NCI-H1417 (cell line): ENCODE data around the gene KDM4B.

Experiments
- DNase-seq, 3 experiments: peaks; one replicate each; lab custom pipeline; 2025; lab: John Stamatoyannopoulos, UW

KDM4B gene

DNA sequence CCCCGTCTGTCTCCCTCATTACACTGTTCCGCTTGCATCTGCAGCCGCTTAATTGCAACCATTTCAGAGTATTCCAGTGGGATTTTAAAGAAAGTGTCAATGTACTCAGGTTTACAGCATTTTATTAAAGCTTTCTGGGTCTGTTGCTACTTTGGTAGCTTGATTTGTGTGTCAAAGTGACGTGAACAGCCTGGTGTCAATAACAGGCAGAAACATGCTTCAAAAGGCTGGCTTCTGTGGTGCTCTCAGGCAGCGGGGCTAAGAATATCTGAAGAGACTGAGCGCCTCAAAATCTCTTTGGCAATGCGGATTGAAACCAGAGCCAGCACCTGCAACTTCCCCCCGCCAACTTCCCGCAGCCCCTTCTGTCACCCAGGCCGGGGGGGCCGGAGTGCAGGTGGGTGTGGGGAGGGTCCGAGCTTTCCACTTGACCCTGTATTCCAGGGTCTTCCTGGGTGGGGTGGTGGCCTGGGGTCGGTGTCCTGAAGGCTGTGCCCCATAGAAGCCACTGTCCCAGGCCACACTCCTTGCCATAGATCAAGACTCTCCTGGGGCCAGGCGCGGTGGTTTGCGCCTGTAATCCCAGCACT lies 81.2 kb downstream of the KDM4B start:
- no peak for DNase-seq

DNA sequence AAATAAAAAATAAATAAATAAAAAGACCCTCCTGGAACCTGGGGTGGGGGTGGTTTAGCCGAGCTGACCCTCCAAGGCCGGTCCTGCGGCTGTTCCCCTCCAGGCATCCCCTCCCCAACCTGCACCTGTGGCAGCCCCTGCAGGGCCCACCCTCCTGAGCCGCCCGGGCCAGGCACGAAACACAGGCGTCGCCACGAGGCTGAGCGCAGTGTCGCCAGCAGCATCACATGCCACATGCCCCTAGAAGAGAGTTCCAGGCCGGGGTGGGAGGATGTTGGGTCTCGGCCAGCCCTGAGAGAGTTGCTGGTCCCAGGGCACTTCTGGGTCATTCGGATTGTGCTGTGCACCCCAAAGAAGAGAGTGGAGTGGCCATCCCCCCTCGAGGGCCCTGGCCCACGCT lies 82.0 kb downstream of the KDM4B start:
- DNase-seq, result no peak

DNA sequence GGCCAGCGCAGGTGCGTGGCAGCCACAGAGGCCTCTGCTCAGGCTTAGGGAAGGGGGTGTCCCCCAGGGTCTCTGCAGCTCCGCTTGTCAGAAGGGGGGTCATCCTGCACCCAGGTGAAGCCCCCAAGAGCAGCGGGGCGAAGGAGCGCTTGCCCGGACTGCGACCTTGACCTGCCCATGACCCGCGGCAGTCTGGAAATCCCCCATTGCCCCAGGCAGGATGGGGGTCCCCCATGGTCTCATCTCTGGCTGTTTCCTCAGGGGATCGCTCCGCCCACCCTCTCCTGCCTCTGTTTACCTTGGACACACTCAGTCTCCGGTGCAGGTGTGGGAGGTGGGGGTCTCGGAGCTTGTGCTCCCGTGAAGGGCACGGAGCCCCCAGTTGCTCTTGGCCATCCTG lies 82.7 kb downstream of the KDM4B start:
- DNase-seq, result no peak

DNA sequence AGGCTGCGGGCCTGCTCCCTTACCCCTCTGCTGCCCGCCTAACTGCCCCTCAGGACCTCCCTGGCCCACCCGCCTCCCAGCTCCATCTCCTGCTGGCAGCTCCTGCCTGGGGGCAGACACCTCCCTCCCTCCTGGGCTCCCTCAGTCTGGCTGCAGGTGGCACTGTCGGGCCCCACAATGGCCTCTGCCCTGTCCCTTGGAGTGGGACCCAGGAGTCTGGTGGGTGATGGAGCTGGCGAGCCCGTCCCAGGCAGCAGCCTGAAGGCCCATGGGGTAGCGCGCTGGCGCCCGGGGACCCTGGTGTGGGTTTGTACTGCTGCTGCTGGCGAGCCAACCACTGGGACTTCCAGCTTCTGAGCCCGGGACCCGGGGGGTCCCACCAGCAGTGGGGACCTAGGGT lies 83.6 kb downstream of the KDM4B start:
- no peak for DNase-seq

DNA sequence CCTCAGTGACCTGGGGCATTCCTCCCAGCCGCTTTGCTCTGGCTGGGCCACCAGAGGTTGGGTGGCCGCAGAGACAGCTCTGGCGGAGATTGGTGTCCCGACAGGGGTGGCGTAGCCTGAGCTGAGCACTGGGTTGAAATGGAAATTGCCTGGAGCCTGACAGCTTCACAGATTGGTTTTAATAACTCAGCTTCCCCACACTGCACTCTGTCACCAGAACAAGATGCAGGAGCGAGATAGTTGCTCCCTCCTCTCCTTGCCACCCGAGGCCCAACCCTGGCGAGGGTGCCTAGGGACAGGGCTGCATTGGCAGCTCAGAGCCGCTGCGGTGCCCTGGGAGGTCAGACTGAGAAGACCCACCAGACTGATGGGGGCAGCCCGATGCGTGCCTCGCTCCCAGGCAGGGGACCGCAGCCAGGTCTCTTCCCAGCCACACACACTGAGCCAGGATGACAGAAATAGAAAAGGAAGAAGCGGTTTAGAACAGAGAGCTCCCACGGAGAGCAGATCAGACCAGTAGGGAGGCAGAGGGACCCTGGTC lies 84.1 kb downstream of the KDM4B start:
- DNase-seq, result no peak

DNA sequence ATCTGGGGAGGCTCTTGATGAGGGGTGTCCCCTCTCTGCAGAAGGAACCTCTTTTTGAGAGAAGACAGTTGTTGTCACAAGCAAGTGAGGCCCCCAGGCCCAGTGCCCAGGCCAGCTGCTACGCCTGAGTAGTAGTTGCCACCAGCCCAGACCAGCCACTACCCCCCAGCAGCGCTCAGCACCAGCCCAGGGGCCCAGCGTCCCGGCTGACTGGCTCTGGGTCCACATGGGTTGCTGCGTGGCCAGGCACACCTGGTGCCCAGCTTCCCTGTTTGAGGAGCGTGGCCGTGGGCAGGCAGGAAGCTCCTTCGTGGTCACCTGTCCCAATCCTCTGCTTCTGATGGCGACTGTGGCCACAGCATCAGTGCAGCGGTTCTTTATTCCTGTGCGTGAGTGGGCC lies 84.7 kb downstream of the KDM4B start:
- DNase-seq, result no peak

DNA sequence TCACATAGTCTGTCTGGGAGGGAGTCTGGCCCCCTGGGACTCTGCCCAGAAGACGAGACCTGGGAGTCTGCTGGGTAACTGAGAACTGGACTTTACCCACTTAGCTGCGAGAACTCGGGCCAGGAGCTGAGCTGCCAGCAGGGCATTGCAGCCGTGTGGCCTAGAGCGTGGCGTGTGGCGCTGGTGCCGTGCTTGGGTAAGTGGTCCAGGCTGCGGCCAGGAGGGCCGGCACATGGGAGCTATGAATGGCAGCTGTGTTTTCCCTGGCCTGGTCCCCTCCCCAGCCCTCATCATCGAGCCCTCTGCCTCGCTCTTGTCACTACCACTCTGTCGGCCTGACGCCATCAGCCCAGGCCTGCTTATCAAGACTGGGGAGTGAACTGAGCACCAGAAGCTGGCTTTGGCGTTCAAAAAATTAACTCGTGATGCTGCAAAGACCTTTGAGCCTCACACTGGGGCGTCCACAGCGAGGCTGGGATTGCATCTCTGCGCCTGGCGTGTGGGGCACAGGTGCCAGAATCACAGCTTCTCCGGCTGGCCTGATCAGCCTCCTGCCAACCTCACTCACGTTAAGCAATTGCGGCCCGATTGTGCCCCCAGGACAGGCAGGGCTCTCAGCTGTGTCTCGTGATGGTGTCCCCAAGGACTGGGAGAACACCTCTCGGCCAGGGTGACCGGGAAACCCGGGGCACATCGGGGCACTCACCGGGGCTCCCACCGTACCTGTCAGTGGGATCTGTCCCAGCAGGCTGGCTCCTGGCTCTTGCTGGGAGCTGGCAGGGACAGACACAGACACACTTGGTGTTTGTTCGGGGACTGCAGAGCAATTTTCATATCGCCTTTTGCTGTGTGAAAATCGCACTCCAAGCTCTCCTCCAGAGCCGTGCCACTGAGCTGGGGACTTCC lies 85.9 kb downstream of the KDM4B start:
- no peak for DNase-seq

DNA sequence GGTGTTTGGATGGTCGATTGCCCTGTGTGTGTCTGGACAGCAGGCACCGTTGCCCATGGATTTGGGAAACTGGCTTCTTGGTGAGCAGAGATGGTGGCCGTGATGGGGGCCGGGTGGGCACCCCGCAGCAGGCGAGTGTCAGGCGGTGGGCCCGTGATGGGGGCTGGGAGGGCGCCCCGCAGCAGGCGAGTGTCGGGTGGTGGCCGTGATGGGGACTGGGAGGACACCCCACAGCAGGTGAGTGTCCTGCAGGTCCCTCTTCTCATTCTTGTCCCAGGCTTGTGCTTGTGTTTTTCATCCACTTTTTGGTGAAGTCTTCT lies 86.5 kb downstream of the KDM4B start:
- no peak for DNase-seq

DNA sequence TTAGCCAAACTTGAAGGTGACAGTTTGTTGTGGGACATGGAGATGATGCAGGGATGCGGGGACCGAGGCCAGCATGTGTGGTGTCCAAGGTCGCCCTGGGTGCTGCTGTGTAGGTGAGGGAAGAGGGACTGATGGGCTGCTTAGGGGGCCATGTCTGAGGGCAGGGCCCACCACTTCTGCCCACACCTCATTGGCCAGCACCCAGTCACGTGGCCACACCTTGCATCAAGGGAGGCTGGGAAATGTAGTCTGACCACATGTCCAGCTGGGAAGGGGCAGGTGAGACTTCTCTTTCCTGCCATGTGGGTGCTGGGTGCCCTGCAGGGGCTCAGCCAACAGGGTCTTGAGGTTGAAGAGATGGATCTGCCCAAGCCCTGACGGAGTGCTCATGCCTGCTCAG lies 88.9 kb downstream of the KDM4B start:
- DNase-seq, result peak in 2 of 3 experiments; percentile 14 to 23

DNA sequence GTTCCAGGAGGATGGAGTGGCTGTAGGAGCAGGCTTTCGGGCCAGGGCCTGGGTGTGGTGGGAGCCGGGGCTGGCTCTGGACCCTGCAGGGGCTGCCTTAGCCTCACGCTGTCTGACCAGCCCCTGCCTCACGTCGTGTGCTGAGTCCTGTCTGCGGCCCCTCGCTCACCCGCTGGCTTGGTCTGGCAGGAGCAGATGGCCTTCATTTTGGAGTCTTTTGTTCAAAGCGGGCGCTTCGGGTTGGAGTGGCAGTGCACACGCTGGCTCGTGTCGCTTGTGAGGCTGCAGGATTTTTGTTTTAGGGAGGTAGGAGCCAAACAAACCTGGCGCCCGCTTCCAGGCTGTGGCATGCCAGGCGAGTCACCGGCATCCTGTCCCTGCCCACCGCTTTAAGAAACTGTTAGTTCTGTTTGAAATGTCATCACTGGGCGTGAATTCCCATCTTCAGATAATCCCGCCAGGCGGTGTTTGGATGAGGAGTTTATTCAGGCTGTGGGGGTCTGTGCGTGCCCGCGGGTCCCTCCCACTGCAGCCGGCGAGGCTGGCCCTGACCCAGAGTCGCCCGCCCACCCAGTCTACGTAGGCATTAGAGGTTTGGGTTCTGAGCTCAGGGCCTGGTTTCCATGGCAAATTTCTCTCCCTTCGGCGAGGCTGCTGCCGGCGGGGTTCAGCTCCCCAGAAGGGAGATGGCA lies 89.8 kb downstream of the KDM4B start:
- DNase-seq, result peak in 1 of 3 experiments; percentile 58

DNA sequence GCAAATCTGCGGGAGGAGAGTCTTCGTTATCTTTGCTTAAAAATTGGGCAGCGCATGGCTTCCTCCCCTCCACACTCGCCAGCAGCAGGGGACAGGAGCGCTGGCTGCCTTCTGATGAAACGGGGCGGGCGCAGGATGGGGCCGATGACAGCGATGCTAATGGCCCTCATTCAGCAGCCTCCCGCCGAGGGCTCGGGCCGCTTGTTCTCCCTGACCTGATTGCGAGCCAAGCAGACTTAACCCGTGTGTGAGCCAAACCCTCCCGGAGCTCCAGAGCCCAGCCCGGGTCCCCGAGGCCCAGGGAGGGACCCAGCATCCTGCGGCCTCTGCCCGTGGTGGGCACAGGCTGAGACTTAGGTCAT lies 90.3 kb downstream of the KDM4B start:
- peak in 1 of 3 experiments; percentile 58 for DNase-seq

DNA sequence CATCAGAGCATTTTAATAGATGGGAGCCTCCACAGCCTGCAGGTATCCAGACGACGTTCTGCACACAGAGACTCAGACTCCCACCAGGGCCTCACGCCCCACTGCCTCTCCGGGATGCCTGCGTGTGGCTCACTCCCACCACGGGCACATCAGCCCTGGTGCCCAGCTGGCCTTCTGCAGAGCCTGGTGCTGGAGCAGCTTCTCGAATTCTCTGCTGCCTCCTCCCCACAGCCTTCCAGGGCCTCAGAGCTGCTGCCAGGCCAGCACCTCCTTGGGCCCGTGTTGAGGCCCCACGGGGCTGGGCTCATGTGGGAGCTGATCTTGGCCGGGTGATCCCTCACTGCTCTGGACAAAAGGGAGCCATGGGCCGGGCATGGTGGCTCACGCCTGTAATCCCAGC lies 90.9 kb downstream of the KDM4B start:
- no peak for DNase-seq

DNA sequence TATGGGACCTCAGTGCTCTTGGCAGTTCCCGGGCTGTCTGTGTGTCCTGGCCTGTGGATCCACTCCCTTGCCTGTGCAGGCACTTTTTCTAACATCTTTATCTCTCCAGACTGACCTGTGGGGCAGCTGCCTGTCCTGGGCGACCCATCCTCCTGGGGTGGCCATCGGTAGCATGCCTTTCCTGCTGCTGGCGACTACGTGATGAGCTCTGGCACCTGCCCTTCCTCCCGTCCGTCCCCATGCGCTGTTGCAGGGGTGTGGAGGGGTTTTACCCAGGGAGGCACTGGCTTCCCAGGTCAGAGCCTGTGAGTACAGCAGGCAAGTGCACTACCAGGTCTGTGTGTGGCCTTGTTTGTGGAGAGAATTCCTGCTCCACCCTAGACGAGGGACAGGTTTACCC lies 93.3 kb downstream of the KDM4B start:
- no peak for DNase-seq

DNA sequence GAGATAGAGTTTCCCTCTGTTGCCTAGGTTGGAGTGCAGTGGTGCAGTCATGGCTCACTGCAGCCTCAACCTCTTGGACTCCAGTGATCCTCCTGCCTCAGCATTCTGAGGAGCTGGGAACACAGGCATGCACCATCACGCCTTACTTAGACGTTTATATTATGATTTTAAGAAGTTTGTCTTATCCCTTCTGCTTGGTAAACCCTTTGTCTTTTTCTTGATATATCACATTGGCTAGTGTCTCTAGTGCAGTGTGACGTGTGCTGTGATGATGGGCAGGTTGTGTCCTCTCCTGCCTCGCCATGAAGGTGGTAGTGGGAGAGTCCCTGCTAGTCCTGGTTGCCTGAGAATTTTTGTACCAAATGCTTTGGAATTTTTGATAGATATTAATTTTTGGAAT lies 93.9 kb downstream of the KDM4B start:
- no peak for DNase-seq

DNA sequence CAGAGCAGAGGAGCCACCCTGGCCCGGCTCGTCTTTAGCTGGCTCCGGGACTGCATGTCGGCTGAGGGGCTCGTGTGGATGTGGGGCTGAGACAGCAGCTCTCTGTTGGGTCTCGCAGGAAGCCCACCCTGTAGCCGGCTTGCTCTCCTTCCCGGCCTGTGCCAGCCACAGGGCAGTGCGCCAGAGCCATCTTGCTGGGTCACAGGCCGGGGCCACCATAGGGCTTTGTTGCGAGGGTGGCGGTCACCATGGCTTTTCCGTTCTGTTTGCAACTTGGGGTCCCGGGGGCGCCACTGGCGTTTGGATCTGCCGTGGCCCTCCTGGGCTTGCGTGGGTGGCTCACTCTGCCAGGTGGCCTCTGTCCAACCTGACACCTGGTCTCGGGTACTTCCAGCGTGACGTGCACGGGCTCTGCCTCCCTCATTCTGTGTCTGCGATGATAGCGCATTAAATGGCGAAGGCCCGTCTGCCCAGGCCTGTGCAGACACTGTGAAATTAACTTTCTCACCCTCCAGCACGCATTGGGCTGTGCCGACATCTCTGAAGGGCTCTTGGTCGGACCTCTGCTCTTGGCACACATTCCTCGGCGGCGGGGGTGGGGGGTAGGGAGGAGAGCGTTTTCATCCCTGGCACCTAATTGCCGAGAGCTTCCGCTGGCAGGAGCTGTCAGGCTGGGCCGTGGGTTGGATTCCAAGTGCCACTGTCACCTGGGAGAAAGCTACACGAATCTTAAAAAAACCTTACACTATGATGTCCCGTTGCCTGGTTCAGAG lies 95.1 kb downstream of the KDM4B start:
- no peak for DNase-seq

DNA sequence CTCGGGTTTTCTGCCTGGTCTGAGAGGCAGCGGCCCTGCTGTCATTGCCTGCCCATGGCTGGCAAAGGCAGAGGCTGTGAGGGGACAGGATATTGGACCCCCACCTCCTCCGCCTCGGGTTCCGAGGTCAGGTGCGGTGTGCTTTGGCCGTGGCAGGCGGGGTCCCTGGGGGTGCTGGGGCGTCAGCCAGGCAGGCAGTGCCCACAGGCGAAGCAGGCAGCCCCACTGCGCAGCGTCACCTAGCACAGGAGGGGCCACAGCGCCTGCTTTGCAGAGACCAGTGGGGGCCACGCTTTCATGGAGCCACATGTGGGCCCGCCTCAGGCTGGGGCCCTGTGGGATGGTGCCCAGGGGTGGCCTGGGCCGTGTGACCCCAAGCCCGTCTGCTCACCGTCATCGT lies 96.0 kb downstream of the KDM4B start:
- DNase-seq, result no peak

DNA sequence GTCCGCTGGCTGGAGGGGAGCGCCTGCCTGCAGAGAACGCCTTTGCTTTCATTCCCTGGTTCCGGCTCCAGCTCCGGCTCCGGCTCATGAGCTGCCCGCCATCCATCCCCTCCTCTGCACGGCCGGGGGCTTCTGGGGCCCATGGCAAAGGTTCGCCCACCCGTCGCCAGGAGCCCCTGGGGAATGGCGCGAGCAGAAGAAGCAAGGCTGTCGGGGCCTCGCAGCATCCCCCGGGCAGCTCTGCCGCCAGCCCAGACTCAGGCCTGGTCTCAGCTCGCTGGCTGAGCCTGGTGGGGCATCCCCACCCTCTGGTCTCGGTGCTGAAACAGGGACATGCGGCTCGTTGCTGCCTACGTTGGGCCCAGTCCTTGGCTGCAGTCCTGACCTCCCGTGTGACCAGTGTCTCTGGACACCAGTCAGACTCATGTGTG lies 96.8 kb downstream of the KDM4B start:
- DNase-seq, result no peak

DNA sequence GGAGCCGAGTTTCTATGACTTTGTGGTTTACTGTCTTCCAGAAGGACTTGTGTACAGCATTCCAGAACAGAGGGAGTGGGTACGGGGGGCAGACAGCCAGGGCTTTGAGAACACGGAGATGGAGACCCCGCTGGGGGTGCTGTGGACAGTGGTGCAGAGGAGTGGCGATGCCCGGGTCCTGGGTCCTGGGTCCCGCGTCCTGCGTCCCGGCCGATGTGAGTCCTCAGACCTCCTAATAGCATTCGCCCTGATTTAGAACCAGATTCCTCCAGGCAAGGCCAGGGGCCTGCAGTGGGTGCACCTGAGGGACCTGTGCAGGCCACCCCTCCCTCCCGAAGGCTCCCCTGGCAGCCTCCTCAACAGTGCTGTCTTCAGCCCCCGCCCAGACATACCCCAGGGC lies 97.9 kb downstream of the KDM4B start:
- no peak for DNase-seq

DNA sequence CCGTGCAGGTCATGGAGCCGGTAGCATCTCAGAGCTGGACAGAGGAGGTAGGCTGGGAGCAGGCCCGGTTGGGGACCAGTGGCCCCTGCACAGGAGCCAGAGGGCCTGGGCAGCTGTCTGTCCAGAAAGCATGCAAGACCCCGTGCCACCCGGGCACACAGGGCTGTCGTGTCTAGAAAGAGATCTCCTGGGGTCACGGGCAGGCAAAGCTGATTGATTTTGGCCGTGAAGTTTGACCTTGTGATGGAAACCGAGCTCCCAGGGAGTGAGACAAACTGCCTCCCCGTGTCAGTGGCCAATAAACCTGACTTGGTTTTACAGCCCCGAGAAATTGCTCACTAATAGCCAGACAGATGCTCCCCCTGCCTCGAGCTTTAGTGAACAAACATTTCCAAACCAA lies 98.8 kb downstream of the KDM4B start:
- no peak for DNase-seq

DNA sequence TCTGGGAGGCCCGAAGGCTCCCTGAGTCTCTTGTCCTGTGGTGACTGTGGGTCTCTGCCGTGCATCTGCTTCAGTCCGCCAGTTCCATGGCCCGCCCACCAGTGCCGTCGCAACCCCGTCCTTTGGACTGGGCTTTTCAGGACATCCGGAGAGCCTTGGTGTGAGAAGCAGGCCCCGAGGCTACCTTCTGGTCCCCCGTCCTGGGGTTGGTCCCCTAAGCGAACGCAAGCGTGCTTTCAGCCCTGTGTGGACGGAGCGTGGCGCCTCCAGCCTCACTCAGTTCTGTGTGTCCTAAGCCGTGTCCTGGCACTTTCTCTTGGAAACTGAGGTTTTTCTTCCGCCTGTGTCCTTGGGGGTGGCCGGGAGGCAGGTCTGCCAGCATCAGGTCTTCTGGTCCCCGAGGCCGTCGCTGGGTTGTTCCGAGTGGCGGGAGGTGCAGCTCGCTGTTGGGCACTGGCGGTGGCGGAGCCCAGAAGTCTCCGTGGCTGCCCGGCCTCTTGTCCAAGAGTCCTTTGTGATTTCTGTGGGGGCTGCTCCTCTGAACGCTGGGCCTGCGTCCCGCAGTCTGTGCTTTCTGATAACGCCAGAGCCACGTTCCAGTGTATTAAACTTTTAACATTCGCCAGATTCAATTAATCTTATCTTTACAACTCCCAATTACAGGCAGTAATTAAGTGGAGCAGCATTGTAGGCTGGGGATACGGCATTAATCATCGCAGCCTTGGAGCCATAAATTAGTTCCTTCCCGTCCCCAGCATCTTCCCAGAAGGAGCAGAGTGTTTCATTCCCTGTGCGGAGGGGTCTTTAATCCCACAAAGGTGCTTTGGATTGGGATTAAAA lies 99.5 kb downstream of the KDM4B start:
- DNase-seq, result peak in 1 of 3 experiments; percentile 9

DNA sequence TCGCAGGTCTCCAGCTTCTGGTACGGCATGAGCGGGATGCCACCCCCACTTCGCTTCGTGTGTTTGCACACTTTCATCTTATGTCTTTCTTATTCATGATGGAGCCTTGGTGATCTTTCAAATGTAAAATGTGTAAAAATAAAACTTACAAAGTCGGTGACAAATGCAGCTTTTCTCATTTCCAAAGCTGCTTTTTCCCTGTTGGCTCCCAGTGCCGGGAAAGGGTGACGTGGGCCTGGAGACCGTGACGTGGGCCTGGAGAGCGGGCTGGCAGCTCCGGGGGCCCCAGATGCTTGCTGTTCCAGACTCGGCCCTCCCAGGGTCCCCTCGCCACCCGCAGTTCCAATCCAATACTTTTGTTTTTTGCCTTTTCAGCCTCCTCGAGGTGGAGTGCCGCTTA lies 101.4 kb downstream of the KDM4B start:
- no peak for DNase-seq
